Stimulated activated CD4-positive, alpha-beta T cell treated with anti-CD3 and anti-CD28 coated beads, TNF-alpha, amount 100 ng/mL, for 1 hour (primary cell): ENCODE data around the gene PRPF6.

Experiments used
- DNase-seq, 3 donors: peaks; one replicate each; pipeline ENCODE4 v3.0.0-alpha.2; 2020; ENCODE audit warnings: low read depth in 3 of 3, low spot score in 1 of 3

PRPF6 gene

GRCh38 chr20:64057628-64058498, 76.9 kb downstream of the PRPF6 start:
- DNase-seq: peak; percentile 54 to 78 (median 63)

- no peak for DNase-seq
These were observed 77.6 kb downstream of the PRPF6 start for GRCh38 chr20:64058536-64058935.

- no peak for DNase-seq
These were observed 81.3 kb downstream of the PRPF6 start for GRCh38 chr20:64062276-64062595.

GRCh38 chr20:64062596-64063388, 81.9 kb downstream of the PRPF6 start, which contains the start of gene TCEA2:
Gene TCEA2 (plus strand): TSS chr20:64063198. CDS start chr20:64063313, 115 bp downstream.
- DNase-seq: peak; percentile 80 to 91 (median 88)

- DNase-seq: no peak
These were observed 82.6 kb downstream of the PRPF6 start for GRCh38 chr20:64063389-64064144.

GRCh38 chr20:64064145-64064698, 83.3 kb downstream of the PRPF6 start:
- DNase-seq: no peak

- no peak for DNase-seq
These were observed 84.4 kb downstream of the PRPF6 start for GRCh38 chr20:64065062-64065973.

GRCh38 chr20:64065974-64066343, 85.0 kb downstream of the PRPF6 start:
- DNase-seq: no peak

GRCh38 chr20:64067005-64067632, 86.2 kb downstream of the PRPF6 start:
- DNase-seq: no peak

GRCh38 chr20:64067733-64068307, 86.9 kb downstream of the PRPF6 start:
- DNase-seq: no peak

- DNase-seq: no peak
These were observed 87.7 kb downstream of the PRPF6 start for GRCh38 chr20:64068386-64069208.

GRCh38 chr20:64069209-64069613, 88.3 kb downstream of the PRPF6 start:
- no peak for DNase-seq

GRCh38 chr20:64069614-64070243, 88.8 kb downstream of the PRPF6 start:
- DNase-seq: no peak

- DNase-seq: no peak
These were observed 89.5 kb downstream of the PRPF6 start for GRCh38 chr20:64070244-64070993.

GRCh38 chr20:64071341-64072332, 90.7 kb downstream of the PRPF6 start:
- no peak for DNase-seq

- no peak for DNase-seq
These were observed 91.6 kb downstream of the PRPF6 start for GRCh38 chr20:64072498-64073063.
